Activated naive CD4-positive, alpha-beta T cell (primary cell): Measurements from ENCODE around the gene MIGA1.
"Not testable (repeated sequence)": the region's sequence is repeated elsewhere in the genome, so short reads cannot be mapped to it uniquely, and the experiment has no call there.

Experiments used
- DNase-seq, 4 experiments: peaks; one replicate each; lab custom pipeline; 2025; lab: John Stamatoyannopoulos, UW

The MIGA1 gene

GRCh38 chr1:77797991-77798390 is 18.5 kb downstream of the MIGA1 start:
- no peak for DNase-seq

- no peak for DNase-seq
Observed at GRCh38 chr1:77802026-77802425, 22.6 kb downstream of the MIGA1 start.

- DNase-seq: no peak
Observed at GRCh38 chr1:77803371-77803770, 23.9 kb downstream of the MIGA1 start.

GRCh38 chr1:77809787-77810462 is 30.5 kb downstream of the MIGA1 start:
- not testable (repeated sequence) for DNase-seq

GRCh38 chr1:77811589-77811988 is 32.1 kb downstream of the MIGA1 start:
- not testable (repeated sequence) for DNase-seq

DNA sequence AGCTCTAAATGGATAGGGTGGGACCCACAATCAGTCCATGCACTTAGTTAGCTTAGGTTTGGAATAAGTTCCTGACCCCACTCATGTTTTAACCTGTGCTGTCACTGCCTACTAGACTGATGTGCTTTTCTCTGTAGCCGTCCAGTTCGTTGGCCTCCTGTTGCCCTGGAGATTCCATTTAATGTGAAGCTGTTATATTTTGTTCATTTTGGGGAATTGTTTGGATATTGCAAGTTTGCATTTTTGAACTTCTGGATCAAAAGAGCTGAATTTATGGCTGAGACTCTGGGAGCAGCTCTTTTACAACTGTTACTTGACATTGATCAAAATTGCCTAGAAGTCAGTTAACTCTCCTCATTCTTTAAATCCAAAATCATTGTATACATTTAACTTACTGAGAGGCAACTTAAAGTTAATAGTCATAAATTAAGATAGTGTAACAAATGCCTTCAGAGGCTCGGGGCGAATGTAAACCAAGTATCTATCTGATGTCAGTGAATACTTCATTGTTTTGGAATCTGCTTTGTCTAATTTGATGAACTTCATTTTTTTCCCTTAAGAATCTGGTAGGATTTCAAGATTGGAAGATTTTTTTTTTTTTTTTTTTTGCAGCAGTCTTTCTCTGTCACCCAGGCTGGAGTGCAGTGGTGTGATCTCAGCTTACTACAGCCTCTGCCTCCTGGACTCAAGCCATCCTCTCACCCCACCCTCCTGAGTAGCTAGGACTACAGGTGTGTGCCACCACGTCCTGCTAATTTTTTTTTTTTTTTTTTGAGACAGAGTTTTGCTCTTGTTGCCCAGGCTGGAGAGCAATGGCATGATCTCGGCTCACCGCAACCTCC is 38.1 kb downstream of the MIGA1 start:
- no peak for DNase-seq

- DNase-seq: no peak
Observed at GRCh38 chr1:77820121-77820520, 40.7 kb downstream of the MIGA1 start.

- no peak for DNase-seq
Observed at GRCh38 chr1:77824079-77824478, 44.6 kb downstream of the MIGA1 start.

GRCh38 chr1:77824694-77825093 is 45.2 kb downstream of the MIGA1 start:
- no peak for DNase-seq

DNA sequence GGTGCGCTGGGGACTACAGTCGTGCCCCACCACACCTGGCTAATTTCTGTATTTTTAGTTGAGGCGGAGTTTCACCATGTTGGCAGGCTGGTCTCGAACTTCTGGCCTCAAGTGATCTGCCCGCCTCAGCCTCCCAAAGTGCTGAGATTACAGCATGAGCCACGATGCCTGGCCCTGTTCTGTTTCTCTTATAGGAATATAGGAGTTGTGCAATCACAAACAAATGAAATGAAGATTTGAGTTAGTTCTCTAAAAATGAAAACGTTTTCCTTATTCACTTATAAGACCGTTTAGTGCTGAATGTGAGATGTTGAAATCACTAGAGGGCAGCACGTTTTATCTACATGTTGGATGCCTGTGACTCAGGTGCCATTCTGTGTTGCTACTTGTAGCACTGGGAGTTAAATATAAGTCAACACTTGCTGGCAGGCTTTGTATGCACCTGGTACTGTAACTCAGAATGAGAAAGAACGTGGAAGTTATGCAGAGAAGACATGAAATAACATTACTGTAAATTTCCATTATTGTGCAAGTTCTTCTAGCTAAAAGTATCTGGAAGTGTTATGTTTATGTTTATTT is 45.8 kb downstream of the MIGA1 start:
- DNase-seq: no peak

GRCh38 chr1:77826851-77827250 is 47.4 kb downstream of the MIGA1 start:
- not testable (repeated sequence) for DNase-seq

DNA sequence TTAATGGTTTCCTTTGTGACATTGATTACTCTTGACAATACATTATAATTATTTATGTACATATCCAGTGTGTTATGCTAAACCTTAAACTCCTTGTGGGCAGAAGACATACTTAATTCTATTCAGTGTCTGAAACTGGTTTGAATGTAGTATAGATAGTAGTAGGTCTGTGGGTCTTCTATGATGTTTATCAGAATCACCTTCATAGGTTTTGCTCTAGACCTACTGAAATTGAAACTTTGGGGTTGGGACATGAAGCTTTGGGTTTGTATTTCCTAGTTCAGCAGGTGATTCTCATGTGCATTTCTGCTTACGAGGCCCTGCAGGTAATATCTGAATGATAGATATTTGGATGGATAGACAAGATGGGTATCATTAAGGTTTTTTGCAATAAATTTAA is 48.6 kb downstream of the MIGA1 start:
- no peak for DNase-seq

GRCh38 chr1:77829851-77830250 is 50.4 kb downstream of the MIGA1 start:
- no peak for DNase-seq

- no peak for DNase-seq
Observed at GRCh38 chr1:77830946-77831345, 51.5 kb downstream of the MIGA1 start.

DNA sequence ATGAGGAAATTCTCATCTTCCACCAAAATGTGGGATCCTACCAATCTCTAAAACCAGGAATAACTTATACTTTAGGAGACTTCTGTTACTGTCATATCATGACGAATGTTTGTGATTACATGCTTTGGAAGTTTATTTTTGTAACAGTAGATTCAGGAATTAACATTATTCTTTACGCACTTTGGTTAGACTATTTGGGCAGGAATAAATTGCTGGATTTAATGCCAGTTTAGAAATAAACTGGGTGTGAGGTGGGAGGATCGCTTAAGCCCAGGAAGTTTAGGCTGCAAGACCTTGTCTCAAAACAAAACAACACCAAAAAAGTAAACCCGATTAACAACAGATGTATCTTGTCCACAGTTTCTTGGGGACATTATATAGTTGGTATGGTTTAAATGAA is 52.1 kb downstream of the MIGA1 start:
- no peak for DNase-seq

- no peak for DNase-seq
Observed at GRCh38 chr1:77831976-77832711, 52.7 kb downstream of the MIGA1 start.

GRCh38 chr1:77832901-77833300 is 53.5 kb downstream of the MIGA1 start:
- DNase-seq: no peak

GRCh38 chr1:77833521-77834100 is 54.2 kb downstream of the MIGA1 start:
- no peak for DNase-seq

DNA sequence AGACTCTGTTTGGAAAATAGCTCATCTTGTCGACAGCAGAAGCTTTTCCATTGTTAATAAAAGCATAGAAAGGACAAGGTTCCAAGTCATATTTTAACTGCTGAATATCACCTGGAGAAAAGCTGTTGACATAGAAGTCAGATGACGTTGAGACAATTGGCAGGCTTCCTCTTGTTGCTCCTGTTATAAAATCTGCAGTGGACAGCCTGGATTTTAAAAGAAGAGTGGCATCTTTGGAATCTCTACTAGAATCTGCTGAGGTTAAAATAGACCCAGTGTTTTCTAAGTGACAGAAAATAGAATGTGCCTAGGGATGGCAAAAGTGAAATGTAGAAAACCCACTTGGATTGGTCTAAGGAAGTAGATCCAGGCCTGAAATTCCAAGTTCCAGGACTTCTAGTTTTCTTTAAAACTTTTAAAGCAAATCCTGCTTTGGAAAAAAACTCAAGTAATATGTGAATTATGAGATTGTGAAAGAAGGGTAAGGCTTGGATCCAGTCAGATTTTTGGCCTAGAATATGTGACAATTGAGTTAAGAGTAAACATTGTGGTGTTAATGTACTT is 55.4 kb downstream of the MIGA1 start:
- DNase-seq: no peak

- DNase-seq: no peak
Observed at GRCh38 chr1:77841574-77841973, 62.1 kb downstream of the MIGA1 start.

GRCh38 chr1:77845951-77846350 is 66.5 kb downstream of the MIGA1 start:
- DNase-seq: no peak

GRCh38 chr1:77846966-77847365 is 67.5 kb downstream of the MIGA1 start:
- no peak for DNase-seq
